RPMI7951 (cell line): ENCODE data around the gene SDC3. TPM values are rescaled to one million over a fixed set of nuclear protein-coding genes. Genes with fewer than 3 reads are reported as not detected.
A peak's percentile ranks its signal among the peaks of the same experiment; 100 is the strongest.
"Not testable (repeated sequence)": the region's sequence is repeated elsewhere in the genome, so short reads cannot be mapped to it uniquely, and the experiment has no call there.

Experiments used
- DNase-seq: peaks from one replicate; pipeline ENCODE4 v3.0.0-alpha.2; 2012; ENCODE audit warnings: low read depth
- total RNA-seq: library from RNA; depleted of rRNA; stranded (reverse); fragments of >200 nt; shearing (Covaris generic); gene quantifications from 2 replicates; pipeline ENCODE4 v1.2.3, GENCODE V29; 2014; rRNA removed

Gene SDC3
- total RNA-seq, result 27.3 and 35.3 TPM in 2 replicates

GRCh38 chr1:30908696-30909364, at the start of gene SDC3:
Gene SDC3 (minus strand): TSS chr1:30908758. CDS start chr1:30908586, 172 bp downstream.
- peak; percentile 39 for DNase-seq

GRCh38 chr1:30957560-30958222, 49.1 kb upstream of the SDC3 start:
- no peak for DNase-seq

GRCh38 chr1:30955448-30956015, 47.0 kb upstream of the SDC3 start:
- no peak for DNase-seq

GRCh38 chr1:30953685-30954084, 45.1 kb upstream of the SDC3 start:
- no peak for DNase-seq

DNA sequence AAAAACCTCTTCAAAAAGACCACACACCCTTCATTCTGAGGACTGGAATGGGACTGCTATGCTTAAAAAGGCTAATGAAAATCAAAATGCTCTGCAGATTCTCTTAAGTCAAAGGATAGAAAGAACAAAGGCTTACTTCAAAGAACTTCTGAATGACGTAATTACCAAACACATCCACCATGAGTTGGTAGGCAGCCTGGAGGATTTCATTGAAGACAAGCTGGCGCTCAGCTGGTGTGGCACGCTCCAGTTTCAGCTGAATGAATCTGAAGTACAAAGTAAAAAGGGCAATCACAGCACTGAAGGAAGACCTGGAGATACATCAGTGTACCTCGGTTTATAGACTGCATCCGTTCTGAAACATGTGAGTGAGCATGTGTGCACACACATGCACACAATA, 43.5 kb upstream of the SDC3 start:
- DNase-seq, result no peak

- no peak for DNase-seq
These were observed 42.1 kb upstream of the SDC3 start for GRCh38 chr1:30950700-30951099.

DNA sequence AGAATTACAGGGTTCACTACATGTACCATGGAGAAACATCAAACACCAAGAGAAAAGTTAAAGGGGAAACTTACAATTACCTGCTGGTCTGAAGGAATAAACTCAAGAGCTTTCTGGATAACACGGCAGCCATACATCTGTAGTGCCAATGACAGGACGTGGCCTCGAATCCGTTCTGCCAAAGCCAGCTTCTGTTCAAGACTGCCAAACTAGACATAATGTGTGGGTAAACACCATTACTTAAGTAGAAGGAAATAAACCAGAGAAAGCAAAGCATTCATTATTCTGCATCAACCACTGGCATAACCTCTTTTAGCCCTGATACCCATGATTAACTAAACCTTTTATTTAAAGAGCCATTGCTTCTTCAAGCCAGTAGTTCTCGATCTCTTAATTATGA, 41.5 kb upstream of the SDC3 start:
- DNase-seq, result no peak

DNA sequence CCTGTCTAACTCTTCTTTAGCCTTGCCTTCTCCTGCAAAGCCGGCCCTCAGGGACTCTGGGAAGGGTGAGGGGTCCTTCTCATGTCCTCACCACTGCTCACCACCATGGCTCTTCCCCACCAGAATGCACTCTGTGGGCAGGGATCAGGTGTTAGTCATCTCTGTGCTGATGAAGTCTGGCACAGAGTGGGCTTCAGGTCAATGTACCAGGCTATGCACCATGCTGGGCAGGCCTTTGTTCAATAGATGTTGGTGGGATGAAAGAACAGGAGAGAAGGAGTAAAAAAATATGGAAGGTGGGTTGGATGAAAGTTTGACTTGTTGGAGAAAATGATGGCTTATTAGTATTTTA, 40.9 kb upstream of the SDC3 start:
- not testable (repeated sequence) for DNase-seq

DNA sequence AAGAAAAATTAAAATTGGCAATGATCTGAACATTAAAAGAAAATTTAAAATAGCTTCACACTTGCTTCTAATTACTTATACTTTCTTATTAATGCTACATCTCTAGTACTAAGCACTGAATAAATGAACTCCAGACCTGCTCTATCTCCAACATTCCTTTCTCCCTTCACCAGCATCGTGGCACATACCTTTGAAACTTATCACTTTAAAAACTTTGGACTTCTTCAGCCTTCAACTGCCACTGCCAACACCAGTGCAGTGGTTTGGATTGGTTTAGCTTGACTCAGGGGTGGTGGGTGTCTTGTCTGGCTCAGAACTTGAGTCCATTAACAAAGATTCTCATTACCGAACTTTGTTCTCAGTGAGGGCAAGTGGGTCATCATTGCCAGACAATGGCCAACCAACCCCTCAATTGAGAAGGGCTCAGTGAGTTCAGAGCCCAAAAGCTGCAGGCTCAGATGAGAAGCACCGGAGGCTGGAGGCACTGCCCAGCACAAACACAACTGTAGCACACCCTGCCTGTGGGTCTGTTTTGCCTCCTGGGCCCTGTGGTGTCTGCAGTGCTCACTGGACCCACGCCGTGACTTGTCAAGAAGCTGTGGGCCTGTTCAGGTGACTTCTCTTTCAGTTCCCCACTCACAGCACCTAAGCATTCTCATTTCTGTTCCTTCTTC, 40.4 kb upstream of the SDC3 start:
- DNase-seq, result not testable (repeated sequence)

DNA sequence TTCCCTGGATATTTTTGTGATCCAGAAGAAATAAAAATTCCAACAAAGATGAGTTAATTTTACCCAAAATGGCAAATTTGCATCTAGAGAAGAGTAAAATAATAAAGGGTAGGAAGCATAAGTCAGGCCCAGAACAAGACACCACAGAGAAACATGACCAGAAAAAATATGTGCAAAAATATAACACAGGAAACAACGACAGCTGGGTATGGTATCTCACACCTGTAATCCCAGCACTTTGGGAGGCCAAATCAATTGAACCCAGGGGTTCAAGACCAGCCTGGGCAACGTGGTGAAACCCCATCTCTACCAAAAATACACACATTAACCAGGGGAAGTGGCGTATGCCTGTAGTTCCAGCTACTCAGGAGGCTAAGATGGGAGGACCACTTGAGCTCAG, 39.7 kb upstream of the SDC3 start:
- no peak for DNase-seq

- no peak for DNase-seq
These were observed 38.7 kb upstream of the SDC3 start for GRCh38 chr1:30947212-30947611.

- DNase-seq, result no peak
These were observed 33.9 kb upstream of the SDC3 start for GRCh38 chr1:30942326-30942963.

DNA sequence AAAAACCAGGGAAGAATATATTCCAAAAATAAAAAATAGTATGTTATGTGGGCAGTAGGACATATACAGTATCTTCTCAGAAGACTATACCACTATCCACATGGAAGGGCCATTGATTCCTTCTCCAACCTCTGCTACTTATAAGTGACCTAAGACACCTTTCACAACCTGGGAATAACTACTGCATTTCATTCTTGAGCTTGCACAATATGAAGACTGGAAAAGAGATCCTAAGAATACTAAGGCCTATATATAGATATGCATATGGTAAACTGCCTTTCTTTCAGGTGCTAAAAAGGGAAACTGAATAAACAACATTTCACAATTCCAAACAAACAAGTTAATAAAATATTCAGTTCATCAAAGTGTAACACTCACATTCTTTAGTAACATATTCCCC, 32.0 kb upstream of the SDC3 start:
- DNase-seq, result no peak

GRCh38 chr1:30936541-30937171, 28.1 kb upstream of the SDC3 start:
- no peak for DNase-seq

- not testable (repeated sequence) for DNase-seq
These were observed 27.2 kb upstream of the SDC3 start for GRCh38 chr1:30935758-30936157.

- DNase-seq, result no peak
These were observed 26.1 kb upstream of the SDC3 start for GRCh38 chr1:30934613-30935012.

- peak; percentile 63 for DNase-seq
These were observed 25.3 kb upstream of the SDC3 start for GRCh38 chr1:30933874-30934252.

GRCh38 chr1:30930631-30931173, 22.1 kb upstream of the SDC3 start:
- no peak for DNase-seq

DNA sequence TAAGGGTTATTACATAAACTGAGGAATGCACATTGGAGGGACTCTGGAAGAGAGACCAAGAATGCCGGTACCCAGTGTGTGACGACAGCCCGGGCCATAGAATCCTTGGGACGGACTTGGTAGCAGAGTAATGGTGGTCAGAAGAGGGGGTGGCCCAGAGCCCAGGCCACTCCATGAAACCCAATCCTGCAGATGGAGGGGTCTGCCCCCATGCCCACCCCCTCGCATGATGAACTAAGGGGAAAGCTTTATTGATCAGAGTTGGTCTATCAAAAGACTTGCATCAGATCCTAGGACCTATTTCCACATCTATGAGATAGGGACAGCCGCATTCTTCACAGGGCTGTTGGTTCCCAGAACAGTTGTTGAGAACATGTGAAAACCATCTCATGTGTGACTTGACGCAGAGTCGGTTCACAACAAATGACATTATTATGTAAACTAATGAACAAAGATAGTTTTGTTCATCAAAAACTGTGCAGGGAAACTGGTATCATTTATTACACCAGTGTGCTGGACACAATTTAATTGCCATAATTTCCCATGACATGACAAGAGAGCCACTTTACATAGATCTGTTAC, 21.5 kb upstream of the SDC3 start:
- no peak for DNase-seq

- DNase-seq, result peak; percentile 42
These were observed 20.8 kb upstream of the SDC3 start for GRCh38 chr1:30929135-30929889.

DNA sequence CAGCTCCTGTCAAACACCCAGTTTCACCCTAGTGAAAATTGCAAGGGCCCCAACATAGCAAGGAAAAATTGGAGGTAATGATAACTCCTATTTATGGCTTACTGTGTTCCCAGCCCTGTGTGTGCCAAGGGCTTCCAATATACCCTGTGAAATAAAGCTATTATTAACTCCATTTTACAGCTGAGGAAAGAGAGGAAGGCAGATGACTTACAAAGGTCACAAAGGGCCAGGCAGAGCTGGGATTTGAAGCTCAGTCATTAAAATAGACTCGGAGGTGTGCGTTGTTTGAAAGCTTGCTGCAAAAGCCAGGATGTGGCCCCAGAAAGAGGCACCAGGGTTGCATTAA, 20.2 kb upstream of the SDC3 start:
- DNase-seq, result no peak
